Adipocyte (in vitro differentiated cells): Measurements from ENCODE around the gene WDR7.
A peak's percentile ranks its signal among the peaks of the same experiment; 100 is the strongest.

Experiments
- DNase-seq: peaks from one replicate; pipeline ENCODE4 v3.0.0-alpha.2; 2015; ENCODE audit warnings: low read depth
- H3K27me3 ChIP-seq: replicated peaks from 2 replicates; pipeline ENCODE4 v1.7.0; 2013; ENCODE audit warnings: mild to moderate bottlenecking, low read length, moderate library complexity; ENCODE audit not compliant: control insufficient read depth, insufficient read depth
- H3K36me3 ChIP-seq: 2 replicates; pipeline ENCODE4 v1.7.0; 2013; ENCODE audit warnings: low read length, mild to moderate bottlenecking, moderate library complexity; ENCODE audit not compliant: control insufficient read depth, insufficient read depth, severe bottlenecking
- H3K4me1 ChIP-seq: 2 replicates; pipeline ENCODE4 v1.7.0; 2013; ENCODE audit warnings: mild to moderate bottlenecking, low read length, moderate library complexity; ENCODE audit not compliant: control insufficient read depth, insufficient read depth
- H3K4me3 ChIP-seq: 2 replicates; pipeline ENCODE4 v1.7.0; 2013; ENCODE audit warnings: mild to moderate bottlenecking, low read length, moderate library complexity
- H3K9ac ChIP-seq: 2 replicates; pipeline ENCODE4 v1.7.0; 2013; ENCODE audit warnings: mild to moderate bottlenecking, low read length, moderate library complexity
- H3K9me3 ChIP-seq: 2 replicates; pipeline ENCODE4 v1.7.0; 2013; ENCODE audit warnings: mild to moderate bottlenecking, low read length, moderate library complexity; ENCODE audit not compliant: control insufficient read depth

Gene WDR7

DNA sequence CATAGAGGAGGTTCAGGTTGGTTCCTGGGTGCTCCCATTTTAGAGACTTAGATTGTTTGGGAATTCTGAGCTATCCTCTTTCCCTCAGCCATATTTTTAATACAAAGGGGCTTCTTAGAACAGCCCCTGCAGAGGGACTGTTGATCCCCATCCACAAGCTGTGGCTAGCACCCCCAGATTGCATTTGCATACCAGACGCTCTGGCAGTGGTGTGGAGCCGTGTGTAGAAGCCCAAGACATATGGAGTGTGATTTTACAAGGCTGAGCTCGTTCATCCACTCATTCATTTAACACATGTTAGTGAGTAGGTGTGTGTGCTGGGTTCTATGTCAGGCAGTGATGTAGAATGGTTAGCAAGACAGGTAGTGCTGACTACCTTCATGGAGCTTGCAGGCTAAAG is 329.0 kb downstream of the WDR7 start:
- Histone ChIP-seq H3K9ac (no peak overlapping the region), H3K4me1 (no peaks in the 10 kb centered on the region), H3K27me3 (no peaks in the 10 kb centered on the region), H3K36me3 (no peaks in the 10 kb centered on the region), H3K9me3 (no peaks in the 10 kb centered on the region), H3K4me3 (no peak overlapping the region)
- no peak for DNase-seq

GRCh38 chr18:56982766-56983165 is 331.6 kb downstream of the WDR7 start:
- Histone ChIP-seq H3K4me1 (no peaks in the 10 kb centered on the region), H3K4me3 (no peak overlapping the region), H3K9me3 (no peaks in the 10 kb centered on the region), H3K36me3 (no peaks in the 10 kb centered on the region), H3K9ac (no peak overlapping the region), H3K27me3 (no peaks in the 10 kb centered on the region)
- DNase-seq, result no peak

GRCh38 chr18:56983275-56983992 is 332.3 kb downstream of the WDR7 start:
- DNase-seq, result no peak
- H3K4me3 ChIP-seq, result no peak overlapping the region
- H3K36me3 ChIP-seq, result no peaks in the 10 kb centered on the region

GRCh38 chr18:56984731-56985130 is 333.6 kb downstream of the WDR7 start:
- Histone ChIP-seq H3K9ac (no peak overlapping the region), H3K4me1 (no peaks in the 10 kb centered on the region), H3K4me3 (no peak overlapping the region), H3K9me3 (no peaks in the 10 kb centered on the region), H3K36me3 (no peaks in the 10 kb centered on the region), H3K27me3 (no peaks in the 10 kb centered on the region)
- DNase-seq, result no peak

More at GRCh38 chr18:56983275-56983992, 332.3 kb downstream of the WDR7 start:
- Histone ChIP-seq H3K27me3 (no peaks in the 10 kb centered on the region), H3K9ac (no peak overlapping the region), H3K4me1 (no peaks in the 10 kb centered on the region), H3K9me3 (no peaks in the 10 kb centered on the region)

- no peak for DNase-seq
- Histone ChIP-seq H3K4me1 (no peaks in the 10 kb centered on the region), H3K9me3 (no peaks in the 10 kb centered on the region), H3K27me3 (no peaks in the 10 kb centered on the region), H3K4me3 (no peak overlapping the region), H3K9ac (no peak overlapping the region), H3K36me3 (no peaks in the 10 kb centered on the region)
Measured at GRCh38 chr18:56986829-56987228, 335.7 kb downstream of the WDR7 start.

DNA sequence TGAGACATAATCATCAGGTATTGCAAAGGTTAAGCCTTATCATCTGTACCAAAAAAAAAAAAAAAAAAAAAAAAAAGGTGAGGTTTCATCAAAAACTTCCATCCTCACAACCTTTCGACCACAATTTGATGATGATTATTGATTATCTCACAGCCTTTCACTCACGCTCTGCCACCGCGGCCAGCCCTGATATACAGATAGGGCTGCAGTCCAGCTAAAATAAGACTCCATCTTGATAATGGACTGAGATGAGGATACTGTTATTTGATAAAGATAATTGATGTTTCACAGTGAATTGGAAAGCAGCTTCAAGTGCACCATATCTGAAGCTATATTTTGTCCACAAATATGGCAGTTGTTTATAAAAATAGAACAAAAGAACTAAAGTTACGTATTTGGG is 336.1 kb downstream of the WDR7 start:
- Histone ChIP-seq H3K9me3 (no peaks in the 10 kb centered on the region), H3K27me3 (no peaks in the 10 kb centered on the region), H3K36me3 (no peaks in the 10 kb centered on the region), H3K4me1 (no peaks in the 10 kb centered on the region), H3K9ac (no peak overlapping the region), H3K4me3 (no peak overlapping the region)
- no peak for DNase-seq

- DNase-seq, result no peak
- Histone ChIP-seq H3K4me1 (no peaks in the 10 kb centered on the region), H3K27me3 (no peaks in the 10 kb centered on the region), H3K9me3 (no peaks in the 10 kb centered on the region), H3K36me3 (no peaks in the 10 kb centered on the region), H3K9ac (no peak overlapping the region), H3K4me3 (no peak overlapping the region)
Measured at GRCh38 chr18:56988022-56988421, 336.9 kb downstream of the WDR7 start.

GRCh38 chr18:56990678-56991077 is 339.5 kb downstream of the WDR7 start:
- Histone ChIP-seq H3K4me3 (no peak overlapping the region), H3K27me3 (no peaks in the 10 kb centered on the region), H3K9ac (no peak overlapping the region), H3K36me3 (no peaks in the 10 kb centered on the region), H3K4me1 (no peaks in the 10 kb centered on the region), H3K9me3 (no peaks in the 10 kb centered on the region)
- DNase-seq, result no peak

GRCh38 chr18:56992777-56993176 is 341.6 kb downstream of the WDR7 start:
- no peaks in the 10 kb centered on the region for H3K27me3 ChIP-seq
- no peak overlapping the region for H3K9ac ChIP-seq
- H3K36me3 ChIP-seq, result no peaks in the 10 kb centered on the region
- no peaks in the 10 kb centered on the region for H3K4me1 ChIP-seq
- H3K9me3 ChIP-seq, result no peaks in the 10 kb centered on the region
- DNase-seq, result peak; percentile 22
- H3K4me3 ChIP-seq, result no peak overlapping the region

DNA sequence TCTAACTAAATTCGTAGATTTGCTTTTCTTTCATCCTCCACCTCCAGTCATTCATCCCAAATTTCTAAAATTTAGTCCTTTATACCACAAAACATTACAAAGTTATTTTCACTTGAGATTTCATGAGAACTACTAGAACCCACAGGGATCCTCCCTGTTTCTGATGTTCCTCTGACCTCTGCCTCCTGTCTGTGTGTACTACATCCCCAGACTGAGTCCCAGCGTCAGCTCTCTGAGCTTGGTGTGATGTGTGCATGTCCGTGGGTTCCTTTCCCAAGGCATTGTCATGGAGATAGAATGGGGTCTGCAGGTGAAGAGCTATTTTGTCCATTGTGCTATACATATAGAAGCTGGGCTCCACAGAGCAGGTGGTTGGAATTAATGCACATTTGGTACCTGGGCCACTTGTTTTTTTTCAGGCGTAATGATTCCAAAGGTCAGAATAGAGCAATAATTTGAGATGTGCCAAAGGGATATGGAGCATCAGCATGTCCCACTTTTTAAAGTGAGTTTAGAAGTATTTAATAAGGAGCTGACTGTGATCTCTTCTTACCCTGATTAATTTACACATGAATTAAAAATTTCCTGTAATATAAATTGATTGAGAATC is 344.5 kb downstream of the WDR7 start:
- H3K9me3 ChIP-seq, result no peaks in the 10 kb centered on the region
- H3K9ac ChIP-seq, result no peak overlapping the region
- no peaks in the 10 kb centered on the region for H3K36me3 ChIP-seq
- no peaks in the 10 kb centered on the region for H3K27me3 ChIP-seq
- no peaks in the 10 kb centered on the region for H3K4me1 ChIP-seq
- no peak overlapping the region for H3K4me3 ChIP-seq
- DNase-seq, result no peak

DNA sequence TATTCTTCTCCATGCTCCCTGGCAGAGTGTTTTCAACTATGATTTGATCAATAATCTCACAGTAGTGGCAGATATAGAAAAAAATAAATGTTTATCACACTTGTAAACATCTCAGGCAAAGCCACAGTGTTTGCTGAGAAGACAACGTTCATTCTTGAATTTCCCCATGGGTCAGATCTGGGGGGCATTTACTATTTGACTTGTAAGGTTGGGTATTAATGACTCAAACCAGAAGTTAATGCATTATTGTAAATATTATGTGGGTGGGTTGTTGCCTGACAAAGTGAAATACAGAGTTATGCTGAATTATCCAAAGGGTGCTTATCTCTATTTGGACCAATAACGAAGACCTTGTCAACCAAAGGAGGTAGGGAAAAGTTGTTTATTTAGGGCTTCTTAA is 346.0 kb downstream of the WDR7 start:
- no peak overlapping the region for H3K9ac ChIP-seq
- no peaks in the 10 kb centered on the region for H3K36me3 ChIP-seq
- no peaks in the 10 kb centered on the region for H3K27me3 ChIP-seq
- DNase-seq, result no peak
- no peaks in the 10 kb centered on the region for H3K4me1 ChIP-seq
- H3K4me3 ChIP-seq, result no peak overlapping the region
- H3K9me3 ChIP-seq, result no peaks in the 10 kb centered on the region

GRCh38 chr18:56999823-57000222 is 348.7 kb downstream of the WDR7 start:
- DNase-seq, result no peak
- no peaks in the 10 kb centered on the region for H3K36me3 ChIP-seq
- H3K4me3 ChIP-seq, result no peak overlapping the region

More at GRCh38 chr18:56999823-57000222, 348.7 kb downstream of the WDR7 start:
- H3K9ac ChIP-seq, result no peak overlapping the region
- H3K9me3 ChIP-seq, result no peaks in the 10 kb centered on the region
- H3K27me3 ChIP-seq, result no peaks in the 10 kb centered on the region
- H3K4me1 ChIP-seq, result peaks cover 20% of the 10 kb centered on the region
